HepG2 (cell line): ENCODE data around the gene BCL2L1. TPM values are rescaled to one million over a fixed set of nuclear protein-coding genes. Genes with fewer than 3 reads are reported as not detected.
A peak's percentile ranks its signal among the peaks of the same experiment; 100 is the strongest.

Source experiments
- ATF6 ChIP-seq: sonication (generic); formaldehyde crosslinking; conservative IDR thresholded peaks from 2 replicates; pipeline ENCODE4 v1.4.0; 2020; ENCODE audit warnings: missing genetic modification reagents
- HOXA7 ChIP-seq: sonication (generic); formaldehyde crosslinking; IDR thresholded peaks from 2 replicates; pipeline ENCODE4 v1.8.1; 2022; ENCODE audit warnings: mild to moderate bottlenecking, missing genetic modification reagents, moderate library complexity
- KDM5A ChIP-seq: fragments of 200-600 bp; sonication (generic); IDR thresholded peaks from 2 replicates; pipeline ENCODE4 v1.7.0; 2018; ENCODE audit warnings: antibody characterized with exemption, mild to moderate bottlenecking, low read length, borderline replicate concordance
- POGZ ChIP-seq: sonication (generic); formaldehyde crosslinking; IDR thresholded peaks from 2 replicates; pipeline ENCODE4 v1.4.0; 2020; ENCODE audit warnings: mild to moderate bottlenecking, missing genetic modification reagents
- POLR2G ChIP-seq: fragments of 200-400 bp; formaldehyde crosslinking; IDR thresholded peaks from 2 replicates; pipeline ENCODE4 v1.6.1; 2018; ENCODE audit warnings: mild to moderate bottlenecking, low read depth, low read length, moderate library complexity
- RFX5 ChIP-seq: IDR thresholded peaks from 2 replicates; pipeline ENCODE4 v1.6.1; 2011; ENCODE audit warnings: low read depth, low read length, improper control_type of control experiment
- RNF219 ChIP-seq: sonication (generic); formaldehyde crosslinking; IDR thresholded peaks from 2 replicates; pipeline ENCODE4 v1.5.0; 2020; ENCODE audit warnings: mild to moderate bottlenecking, missing genetic modification reagents
- SRY ChIP-seq: sonication (generic); formaldehyde crosslinking; IDR thresholded peaks from 2 replicates; pipeline ENCODE4 v1.8.0; 2022; ENCODE audit warnings: mild to moderate bottlenecking, missing genetic modification reagents
- TARDBP ChIP-seq: sonication (generic); formaldehyde crosslinking; IDR thresholded peaks from 2 replicates; pipeline ENCODE4 v1.8.0; 2022; ENCODE audit warnings: mild to moderate bottlenecking, missing genetic modification reagents
- TMF1 ChIP-seq: sonication (generic); formaldehyde crosslinking; IDR thresholded peaks from 2 replicates; pipeline ENCODE4 v1.8.1; 2022; ENCODE audit warnings: low read depth, missing genetic modification reagents
- ZBTB21 ChIP-seq: sonication (generic); formaldehyde crosslinking; IDR thresholded peaks from 2 replicates; pipeline ENCODE4 v1.4.0; 2020; ENCODE audit warnings: missing genetic modification reagents
- ZBTB7A ChIP-seq: sonication (generic); formaldehyde crosslinking; IDR thresholded peaks from 2 replicates; pipeline ENCODE4 v1.8.0; 2022; ENCODE audit warnings: mild to moderate bottlenecking, missing genetic modification reagents
- ZNF556 ChIP-seq: sonication (generic); formaldehyde crosslinking; IDR thresholded peaks from 2 replicates; pipeline ENCODE4 v1.4.0; 2020; ENCODE audit warnings: mild to moderate bottlenecking, missing genetic modification reagents, borderline replicate concordance
- ZNF646 ChIP-seq: sonication (generic); formaldehyde crosslinking; IDR thresholded peaks from 2 replicates; pipeline ENCODE4 v1.9.0; 2021; ENCODE audit warnings: mild to moderate bottlenecking, missing genetic modification reagents
- ZNF749 ChIP-seq: sonication (generic); formaldehyde crosslinking; IDR thresholded peaks from 2 replicates; pipeline ENCODE4 v1.8.0; 2022; ENCODE audit warnings: mild to moderate bottlenecking, missing genetic modification reagents, moderate library complexity, borderline replicate concordance
- ZNF792 ChIP-seq: IDR thresholded peaks from 2 replicates; pipeline ENCODE4 v1.6.1; 2016
- polyA plus RNA-seq, 8 experiments: library from polyadenylated mRNA; depleted of rRNA in 3 of 8; stranded (reverse) in 7 of 8; unstranded in 1 of 8; fragments of >200 nt; fragmentation: Illumina TruSeq in 4 of 8; extraction: Trizol in 4 of 8; gene quantifications; 2 replicates each; pipeline versions ENCODE4 v1.2.1 to v1.2.3, GENCODE V29; 2011 to 2016; ENCODE audit warnings: low read depth in 4 of 8, missing spikeins in 1 of 8, mixed read lengths in 1 of 8; ENCODE audit not compliant: insufficient read depth in 1 of 8
- total RNA-seq, 5 experiments: library from RNA; depleted of rRNA; stranded (reverse); fragments of >200 nt; fragmentation: Illumina TruSeq; extraction: Trizol; gene quantifications; 2 replicates each; pipeline ENCODE4 v1.2.3, GENCODE V29; 2016; ENCODE audit warnings: low read depth in 1 of 5

BCL2L1 gene
- total and polyA plus RNA-seq, 2 of the 13 experiments (the other 11 are each of a cell fraction or from before 2014, with no cell fraction given), result 164 to 258 TPM

GRCh38 chr20:31719644-31720485 lies 2.8 kb downstream of the BCL2L1 start (continued):
- no peak for TF ChIP-seq RNF219 (CRISPR knock-in tag)
- peak; percentile 62 for TF ChIP-seq POLR2G
- TF ChIP-seq POGZ (CRISPR knock-in tag), result no peak
- no peak for TF ChIP-seq ATF6 (CRISPR knock-in tag)
- peak; percentile 95 for TF ChIP-seq TARDBP (CRISPR knock-in tag)
- TF ChIP-seq ZNF792, result peak; percentile 82
- peak; percentile 80; the same call in 1 of the 2 replicates for TF ChIP-seq TMF1 (CRISPR knock-in tag)
- TF ChIP-seq HOXA7, result no peak
- TF ChIP-seq ZNF556 (CRISPR knock-in tag), result peak; percentile 25; the same call in 1 of the 2 replicates
- no peak for TF ChIP-seq RFX5
- TF ChIP-seq ZBTB7A, result peak; percentile 80
- peak; percentile 52 for TF ChIP-seq ZBTB21 (CRISPR knock-in tag)
- TF ChIP-seq SRY (CRISPR knock-in tag), result peak; percentile 69; the same call in 1 of the 2 replicates
- peak; percentile 5; the same call in 1 of the 2 replicates for TF ChIP-seq KDM5A
- peak; percentile 41; the same call in 1 of the 2 replicates for TF ChIP-seq ZNF646
- TF ChIP-seq ZNF749, result 0 out of 2 replicates have a peak, but pooled peaks have one; percentile 4
